Measurements from ENCODE around the gene STK26. TPM values are rescaled to one million over a fixed set of nuclear protein-coding genes. Genes with fewer than 3 reads are reported as not detected.

The STK26 gene
- total RNA-seq, 1 experiment from 2014 or later = 30.5 TPM

GRCh38 chrX:132001127-132001526 is 22.0 kb upstream of the STK26 start:
- H3K27ac ChIP-seq (ENCODE audit: low read depth, low read length) = no peak overlapping the region

More at GRCh38 chrX:132001127-132001526, 22.0 kb upstream of the STK26 start:
- DNase-seq (ENCODE audit: low read depth, low spot score) (no peak), ATAC-seq (no peak)
- Histone ChIP-seq H3K9me3 (ENCODE audit: control insufficient read depth in 1 of 2, insufficient read depth in 1 of 2, low read depth in 1 of 2, low read length in 2 of 2) (no peaks in the 10 kb centered on the region), H3K4me3 (replicated peaks in 1 of 2; ENCODE audit: low read depth in 1 of 2, low read length in 2 of 2) (no peak overlapping the region), H2AFZ (ENCODE audit: low read depth, low read length, poor library complexity, severe bottlenecking) (no peak overlapping the region), H3K36me3 (ENCODE audit: control insufficient read depth in 1 of 2, insufficient read depth in 2 of 2, low read length in 2 of 2) (no peaks in the 10 kb centered on the region), H3K4me1 (ENCODE audit: control insufficient read depth in 1 of 2, insufficient read depth in 2 of 2, low read length in 2 of 2) (no peaks in the 10 kb centered on the region), H3K27me3 (ENCODE audit: insufficient read depth, low read length) (no peaks in the 10 kb centered on the region), H3K4me2 (ENCODE audit: low read length) (no peak overlapping the region), H3K79me2 (ENCODE audit: insufficient read depth, low read length) (no peaks in the 10 kb centered on the region), H3K9me2 (ENCODE audit: insufficient read depth) (no peaks in the 10 kb centered on the region), H3K9ac (ENCODE audit: low read length) (no peak overlapping the region), H4K20me1 (ENCODE audit: insufficient read depth) (no peaks in the 10 kb centered on the region)
- RAD21 ChIA-PET (ENCODE audit: low non-redundant PET in 1 of 2, low total read pairs in 2 of 2, uncharacterized antibody in 2 of 2, unreplicated experiment in 2 of 2) = no interaction called here
- CTCF ChIA-PET = no interaction called here
- no TSS peak for BruUV-seq (replicated peaks)
- POLR2A ChIA-PET = no interaction called here
- intact Hi-C loops (cut with micrococcal nuclease) = no loop called here
- TF ChIP-seq EZH2phosphoT487 (IDR thresholded peaks at IDR 0.05; ENCODE audit: borderline replicate concordance) (no peak), POLR2AphosphoS5 (IDR thresholded peaks at IDR 0.05; ENCODE audit: low read depth, low read length) (no peak), MAX (IDR thresholded peaks at IDR 0.05) (no peak), ZBTB33 (IDR thresholded peaks at IDR 0.05; ENCODE audit: extremely low read depth, insufficient replicate concordance, low read length) (no peak), REST (IDR thresholded peaks at IDR 0.05; ENCODE audit: low read depth) (no peak)

Data from HCT116 (cell line).